HFFc6 (cell line): ENCODE data around the gene ATP11A. TPM values are rescaled to one million over a fixed set of nuclear protein-coding genes. Genes with fewer than 3 reads are reported as not detected.

ENCODE experiments used
- DNase-seq: peaks from one replicate; pipeline ENCODE4 v3.0.0-alpha.2; 2018
- H3K27ac Mint-ChIP-seq: 2 replicates; pipeline ENCODE4 v1.8.0; 2020; ENCODE audit warnings: mild to moderate bottlenecking, mixed read lengths
- H3K27me3 Mint-ChIP-seq: 2 replicates; pipeline ENCODE4 v1.8.0; 2021; ENCODE audit warnings: mild to moderate bottlenecking, moderate library complexity, mixed read lengths; ENCODE audit not compliant: insufficient read depth
- H3K36me3 Mint-ChIP-seq: 2 replicates; pipeline ENCODE4 v1.8.0; 2021; ENCODE audit warnings: low read depth, mixed read lengths
- H3K4me1 Mint-ChIP-seq: 2 replicates; pipeline ENCODE4 v1.8.0; 2020; ENCODE audit warnings: low read depth, mixed read lengths
- H3K4me3 Mint-ChIP-seq: 2 replicates; pipeline ENCODE4 v1.8.0; 2020; ENCODE audit warnings: mild to moderate bottlenecking, moderate library complexity, mixed read lengths
- H3K9me3 Mint-ChIP-seq: 2 replicates; pipeline ENCODE4 v1.8.0; 2020; ENCODE audit warnings: mild to moderate bottlenecking, mixed read lengths
- CTCF ChIP-seq: fragments of 200-600 bp; sonication (generic); IDR thresholded peaks from 2 replicates; pipeline ENCODE4 v1.5.0; 2021; ENCODE audit warnings: antibody characterized with exemption, mild to moderate bottlenecking
- total RNA-seq, 6 experiments: library from RNA; stranded (reverse); fragmentation: NEBNext Ultra II Directional; extraction: Animal tissue kit (Norgen Biotek cat#: 25700); gene quantifications; 2 replicates in 1 of 6; 3 replicates in 5 of 6; pipeline ENCODE4 v1.2.3, GENCODE V29; 2021

The ATP11A gene
- total RNA-seq, 6 experiments from 2014 or later = 4.3 to 29.9 (median 6.5) TPM

GRCh38 chr13:112807653-112808376 lies 118.0 kb downstream of the ATP11A start:
- H3K4me1 Mint-ChIP-seq = peaks cover 2% of the 10 kb centered on the region; the same call in 1 of the 2 replicates
- H3K27me3 Mint-ChIP-seq = no peaks in the 10 kb centered on the region
- TF ChIP-seq CTCF = no peak
- H3K9me3 Mint-ChIP-seq = no peaks in the 10 kb centered on the region; the same call in 1 of the 2 replicates
- H3K36me3 Mint-ChIP-seq = peaks cover 7% of the 10 kb centered on the region; the same call in 1 of the 2 replicates
- no peak for DNase-seq
- H3K4me3 Mint-ChIP-seq = no peak overlapping the region
- H3K27ac Mint-ChIP-seq = no peak overlapping the region

GRCh38 chr13:112808377-112809140 lies 118.7 kb downstream of the ATP11A start:
- Mint-ChIP-seq H3K9me3 (no peaks in the 10 kb centered on the region; the same call in 1 of the 2 replicates), H3K27ac (no peak overlapping the region)

GRCh38 chr13:112809332-112810315 lies 119.8 kb downstream of the ATP11A start:
- Mint-ChIP-seq H3K36me3 (peaks cover 11% of the 10 kb centered on the region; the same call in 1 of the 2 replicates), H3K27ac (no peak overlapping the region), H3K4me3 (no peak overlapping the region), H3K4me1 (peaks cover 4% of the 10 kb centered on the region; the same call in 1 of the 2 replicates), H3K9me3 (no peaks in the 10 kb centered on the region; the same call in 1 of the 2 replicates), H3K27me3 (no peaks in the 10 kb centered on the region)
- DNase-seq = no peak
- TF ChIP-seq CTCF = no peak

More at GRCh38 chr13:112808377-112809140, 118.7 kb downstream of the ATP11A start:
- TF ChIP-seq CTCF = no peak
- H3K36me3 Mint-ChIP-seq = peaks cover 7% of the 10 kb centered on the region; the same call in 1 of the 2 replicates
- DNase-seq = no peak
- no peaks in the 10 kb centered on the region; the same call in 1 of the 2 replicates for H3K4me1 Mint-ChIP-seq
- H3K27me3 Mint-ChIP-seq = no peaks in the 10 kb centered on the region
- H3K4me3 Mint-ChIP-seq = no peak overlapping the region

GRCh38 chr13:112810608-112811007 lies 120.8 kb downstream of the ATP11A start:
- no peak overlapping the region for H3K4me3 Mint-ChIP-seq
- no peaks in the 10 kb centered on the region for H3K27me3 Mint-ChIP-seq
- no peak for DNase-seq
- H3K27ac Mint-ChIP-seq = no peak overlapping the region
- no peak for TF ChIP-seq CTCF
- H3K9me3 Mint-ChIP-seq = no peaks in the 10 kb centered on the region; the same call in 1 of the 2 replicates
- H3K4me1 Mint-ChIP-seq = peaks cover 13% of the 10 kb centered on the region
- H3K36me3 Mint-ChIP-seq = peaks cover 11% of the 10 kb centered on the region
